ENCODE measurements around the gene PPP2R3A. TPM values are rescaled to one million over a fixed set of nuclear protein-coding genes. Genes with fewer than 3 reads are reported as not detected.
"Not testable (repeated sequence)": the region's sequence is repeated elsewhere in the genome, so short reads cannot be mapped to it uniquely, and the experiment has no call there.

PPP2R3A gene
- total and polyA plus RNA-seq, 5 experiments from 2014 or later: 0.35 to 1.1 (median 0.56) TPM

GRCh38 chr3:136078421-136079364 is 113.2 kb downstream of the PPP2R3A start:
- ATAC-seq: no peak
- H3K9me3 Mint-ChIP-seq: peaks cover 0 to 3% (median 0%) of the 10 kb centered on the region in 9 donors
- H3K27ac Mint-ChIP-seq: no peak overlapping the region
- H3K36me3 Mint-ChIP-seq: no peaks in the 10 kb centered on the region
- POLR2A ChIA-PET: interaction anchor here (2.5 kb wide), 1 partner anchor 674 kb away, joined by 6 read pairs; the partner anchor contains the start of gene STAG1
- H3K4me1 Mint-ChIP-seq: peaks cover 0 to 2% (median 0%) of the 10 kb centered on the region in 4 donors
- no peaks in the 10 kb centered on the region for H3K27me3 Mint-ChIP-seq
- no peak overlapping the region for H3K4me3 Mint-ChIP-seq
- peak in 3 of 10 donors; percentile 31 to 38 (median 35) for DNase-seq

- H3K4me1 Mint-ChIP-seq, H3K9me3 Mint-ChIP-seq, H3K27me3 Mint-ChIP-seq, POLR2A ChIA-PET, H3K27ac Mint-ChIP-seq, H3K4me3 Mint-ChIP-seq, DNase-seq, ATAC-seq, H3K36me3 Mint-ChIP-seq: not testable (repeated sequence)
These were observed 118.3 kb downstream of the PPP2R3A start for GRCh38 chr3:136083641-136084382.

- POLR2A ChIA-PET, H3K36me3 Mint-ChIP-seq, H3K4me1 Mint-ChIP-seq, DNase-seq, H3K27me3 Mint-ChIP-seq, H3K9me3 Mint-ChIP-seq, H3K4me3 Mint-ChIP-seq, H3K27ac Mint-ChIP-seq, ATAC-seq: not testable (repeated sequence)
These were observed 119.5 kb downstream of the PPP2R3A start for GRCh38 chr3:136085067-136085466.

- no peak overlapping the region for H3K4me3 Mint-ChIP-seq
- H3K27ac Mint-ChIP-seq: no peak overlapping the region
- H3K36me3 Mint-ChIP-seq: peaks cover 0 to 12% (median 4%) of the 10 kb centered on the region in 3 donors
- no peak for ATAC-seq
- H3K9me3 Mint-ChIP-seq: no peaks in the 10 kb centered on the region
- H3K27me3 Mint-ChIP-seq: peaks cover 0 to 5% (median 0%) of the 10 kb centered on the region in 5 donors
- POLR2A ChIA-PET: no interaction called here
- no peak for DNase-seq
- H3K4me1 Mint-ChIP-seq: no peaks in the 10 kb centered on the region
These were observed 128.2 kb downstream of the PPP2R3A start for GRCh38 chr3:136093771-136094170.

- H3K36me3 Mint-ChIP-seq: peaks cover 0 to 5% (median 4%) of the 10 kb centered on the region in 3 donors
- no peak for ATAC-seq
- no peaks in the 10 kb centered on the region for H3K27me3 Mint-ChIP-seq
- POLR2A ChIA-PET: no interaction called here
- H3K4me1 Mint-ChIP-seq: peaks cover 8 to 20% (median 13%) of the 10 kb centered on the region in 4 donors
- DNase-seq: no peak
- peak overlapping the region in 4 of 10 donors; percentile 1 to 86 (median 36) for H3K27ac Mint-ChIP-seq
- no peak overlapping the region for H3K4me3 Mint-ChIP-seq
- H3K9me3 Mint-ChIP-seq: no peaks in the 10 kb centered on the region
These were observed 139.5 kb downstream of the PPP2R3A start for GRCh38 chr3:136105044-136105443.

- H3K4me1 Mint-ChIP-seq: peaks cover 6 to 21% (median 14%) of the 10 kb centered on the region in 4 donors
- no peak overlapping the region for H3K27ac Mint-ChIP-seq
- POLR2A ChIA-PET: interaction anchor here (0.6 kb wide), 1 partner anchor 84 kb away, joined by 6 read pairs; no protein-coding TSS in a partner anchor
- peaks cover 0 to 5% (median 2%) of the 10 kb centered on the region in 3 donors for H3K36me3 Mint-ChIP-seq
- H3K9me3 Mint-ChIP-seq: no peaks in the 10 kb centered on the region
- ATAC-seq: no peak
- no peak for DNase-seq
- no peaks in the 10 kb centered on the region for H3K27me3 Mint-ChIP-seq
- no peak overlapping the region for H3K4me3 Mint-ChIP-seq
These were observed 140.6 kb downstream of the PPP2R3A start for GRCh38 chr3:136106101-136106500.

- peak overlapping the region in 1 of 10 donors; percentile 36 for H3K27ac Mint-ChIP-seq
- no peak overlapping the region for H3K4me3 Mint-ChIP-seq
- H3K4me1 Mint-ChIP-seq: peaks cover 6 to 21% (median 14%) of the 10 kb centered on the region in 4 donors
- no peaks in the 10 kb centered on the region for H3K27me3 Mint-ChIP-seq
- DNase-seq (no peak), ATAC-seq (no peak)
- POLR2A ChIA-PET: no interaction called here
- H3K9me3 Mint-ChIP-seq: no peaks in the 10 kb centered on the region
- H3K36me3 Mint-ChIP-seq: peaks cover 0 to 17% (median 2%) of the 10 kb centered on the region in 3 donors
These were observed 144.0 kb downstream of the PPP2R3A start for GRCh38 chr3:136109499-136109898.

GRCh38 chr3:136110481-136110880 is 145.0 kb downstream of the PPP2R3A start:
- no peak for DNase-seq
- no peak for ATAC-seq
- Mint-ChIP-seq H3K4me1 (peaks cover 3 to 17% (median 8%) of the 10 kb centered on the region in 4 donors), H3K27me3 (no peaks in the 10 kb centered on the region), H3K4me3 (no peak overlapping the region), H3K27ac (no peak overlapping the region), H3K9me3 (peaks cover 0 to 2% (median 0%) of the 10 kb centered on the region in 9 donors), H3K36me3 (peaks cover 2 to 19% (median 2%) of the 10 kb centered on the region in 3 donors)
- POLR2A ChIA-PET: no interaction called here

- H3K36me3 Mint-ChIP-seq: peaks cover 3 to 31% (median 15%) of the 10 kb centered on the region in 3 donors
- ATAC-seq (no peak), DNase-seq (no peak)
- peaks cover 3 to 9% (median 7%) of the 10 kb centered on the region in 4 donors for H3K4me1 Mint-ChIP-seq
- H3K9me3 Mint-ChIP-seq: peaks cover 0 to 20% (median 5%) of the 10 kb centered on the region in 9 donors
- POLR2A ChIA-PET: no interaction called here
- H3K27me3 Mint-ChIP-seq: peaks cover 0 to 4% (median 0%) of the 10 kb centered on the region in 5 donors
- H3K4me3 Mint-ChIP-seq: no peak overlapping the region
- H3K27ac Mint-ChIP-seq: no peak overlapping the region
These were observed 148.9 kb downstream of the PPP2R3A start for GRCh38 chr3:136114421-136114820.

GRCh38 chr3:136119332-136119731 is 153.8 kb downstream of the PPP2R3A start:
- H3K4me3 Mint-ChIP-seq, DNase-seq, POLR2A ChIA-PET, ATAC-seq, H3K4me1 Mint-ChIP-seq, H3K27ac Mint-ChIP-seq, H3K27me3 Mint-ChIP-seq: not testable (repeated sequence)
- Mint-ChIP-seq H3K36me3 (peaks cover 3 to 18% (median 18%) of the 10 kb centered on the region in 3 donors), H3K9me3 (peaks cover 0 to 20% (median 5%) of the 10 kb centered on the region in 9 donors)

GRCh38 chr3:136119783-136120182 is 154.3 kb downstream of the PPP2R3A start:
- H3K4me1 Mint-ChIP-seq, ATAC-seq, H3K27ac Mint-ChIP-seq, POLR2A ChIA-PET, DNase-seq, H3K27me3 Mint-ChIP-seq, H3K4me3 Mint-ChIP-seq: not testable (repeated sequence)
- peaks cover 3 to 23% (median 18%) of the 10 kb centered on the region in 3 donors for H3K36me3 Mint-ChIP-seq
- H3K9me3 Mint-ChIP-seq: peaks cover 0 to 20% (median 5%) of the 10 kb centered on the region in 9 donors

- Mint-ChIP-seq H3K27me3 (peaks cover 0 to 4% (median 0%) of the 10 kb centered on the region in 5 donors), H3K36me3 (peaks cover 3 to 19% (median 17%) of the 10 kb centered on the region in 3 donors), H3K27ac (no peak overlapping the region), H3K4me3 (no peak overlapping the region), H3K4me1 (peaks cover 0 to 4% (median 1%) of the 10 kb centered on the region in 4 donors), H3K9me3 (peaks cover 0 to 19% (median 5%) of the 10 kb centered on the region in 9 donors)
- DNase-seq (no peak), ATAC-seq (no peak)
- POLR2A ChIA-PET: no interaction called here
These were observed 155.1 kb downstream of the PPP2R3A start for GRCh38 chr3:136120373-136121348.

Data from naive thymus-derived CD8-positive, alpha-beta T cell (primary cell).